Left renal cortex interstitium (tissue), 4 donors: Measurements from ENCODE around the gene ZNF668. TPM values are rescaled to one million over a fixed set of nuclear protein-coding genes. Genes with fewer than 3 reads are reported as not detected.
"Not testable (repeated sequence)": the region's sequence is repeated elsewhere in the genome, so short reads cannot be mapped to it uniquely, and the experiment has no call there.

Experiments used
- DNase-seq, 4 donors: peaks; one replicate each; pipeline ENCODE4 v3.0.0-alpha.2; 2013; ENCODE audit warnings: low read depth in 4 of 4, low spot score in 2 of 4, missing footprints in 1 of 4
- polyA plus RNA-seq, 4 donors: library from polyadenylated mRNA; unstranded; fragments of 120-200 nt; gene quantifications; one replicate each; pipeline ENCODE4 v1.2.1, GENCODE V29; 2013; ENCODE audit not compliant: insufficient read length in 4 of 4

ZNF668 gene
- polyA plus RNA-seq, 4 donors, result 4.1 to 7.2 (median 6.5) TPM

DNA sequence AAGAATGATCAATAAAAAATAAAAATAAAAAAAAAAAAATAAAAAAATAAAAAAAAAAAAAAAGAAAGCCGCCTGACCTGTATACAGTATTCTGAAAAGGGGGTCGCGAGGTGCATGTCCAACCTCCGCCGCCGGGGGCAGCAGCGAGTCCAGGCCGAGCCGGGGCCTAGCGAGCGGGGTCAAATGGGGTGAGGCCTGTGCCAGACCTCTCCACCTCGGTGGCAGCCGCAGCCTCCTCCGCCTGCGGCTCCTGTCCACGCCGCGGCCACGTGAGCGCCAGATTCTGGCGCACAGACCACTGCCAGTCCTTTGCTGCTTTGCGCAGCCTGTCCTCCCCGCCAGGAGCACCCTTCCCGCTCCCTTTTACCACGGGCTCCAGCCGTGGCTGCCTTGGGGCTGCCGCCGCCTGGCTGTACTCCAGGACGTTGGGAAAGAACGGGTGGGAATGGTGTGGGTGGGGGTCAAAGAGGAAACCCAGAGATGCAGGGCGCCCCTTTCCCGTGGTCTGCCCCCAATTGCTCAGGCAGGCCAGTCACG is 31.7 kb upstream of the ZNF668 start:
- DNase-seq, result no peak

DNA sequence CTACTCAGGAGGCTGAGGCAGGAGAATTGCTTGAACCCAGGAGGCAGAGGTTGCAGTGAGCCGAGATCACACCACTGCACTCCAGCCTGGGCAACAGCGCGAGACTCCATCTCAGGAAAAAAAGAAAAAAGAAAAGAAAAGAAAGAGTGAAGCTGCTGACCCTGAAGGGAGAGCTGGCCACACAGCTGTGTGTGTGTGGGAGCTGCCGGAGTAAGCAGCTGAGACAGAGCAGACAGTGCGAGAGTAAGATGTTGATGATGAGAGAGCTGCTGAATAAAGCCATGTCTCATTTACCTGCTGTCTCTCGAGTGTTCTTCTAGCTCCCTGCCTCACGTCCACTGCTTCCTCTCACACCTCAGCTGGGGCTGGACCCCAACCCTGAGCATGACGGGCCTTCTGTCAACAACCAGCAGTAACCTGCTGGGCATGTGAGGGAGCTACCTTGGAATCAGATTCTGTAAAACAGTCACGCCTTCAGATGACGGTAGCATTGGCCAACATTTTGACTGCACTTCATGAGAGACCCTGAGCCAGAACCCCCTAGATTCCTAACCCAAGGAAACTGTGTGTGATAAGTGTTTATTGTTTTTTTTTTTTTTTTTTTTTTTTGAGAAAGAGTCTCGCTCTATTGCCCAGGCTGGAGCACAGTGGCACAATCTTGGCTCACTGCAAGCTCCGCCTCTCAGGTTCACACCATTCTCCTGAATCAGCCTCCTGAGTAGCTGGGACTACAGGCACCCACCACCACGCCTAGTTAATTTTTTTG is 27.0 kb upstream of the ZNF668 start:
- DNase-seq, result not testable (repeated sequence)

DNA sequence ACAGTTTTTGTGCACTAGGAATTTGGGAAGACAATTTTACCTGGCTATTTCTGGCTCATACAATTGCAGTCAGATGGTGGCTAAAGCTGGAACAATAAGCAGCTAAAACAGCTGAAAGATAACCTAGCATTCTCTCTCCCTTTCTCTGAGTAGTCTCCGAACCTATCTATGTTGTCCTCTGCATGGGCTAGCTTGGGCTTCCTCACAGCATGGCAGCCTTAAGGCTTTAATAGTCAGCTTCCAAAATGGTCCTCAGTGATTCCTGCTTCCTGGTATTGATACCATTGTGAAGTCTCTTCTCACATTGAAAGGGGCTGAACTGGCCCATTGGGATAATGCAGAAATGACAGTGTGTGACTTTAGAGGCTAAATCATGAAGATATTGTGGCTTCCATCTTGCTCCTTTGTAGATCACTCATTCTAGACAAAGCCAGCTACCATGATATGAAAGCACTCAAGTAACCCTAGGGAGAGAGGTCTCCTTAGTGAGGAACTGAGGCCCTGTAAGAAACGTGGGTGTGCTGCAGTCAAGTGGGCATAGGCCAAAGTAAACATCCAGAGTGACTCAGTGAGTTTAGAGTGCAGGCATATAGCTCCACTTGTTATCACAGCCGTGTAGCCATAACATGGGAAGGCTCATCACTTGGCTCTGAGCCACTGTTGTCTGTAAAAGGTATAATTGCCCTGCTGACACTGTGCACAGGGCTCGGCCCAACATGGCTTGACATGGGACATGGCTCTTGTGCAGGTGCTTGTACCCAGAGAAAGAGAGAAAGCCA is 26.0 kb upstream of the ZNF668 start:
- no peak for DNase-seq

DNA sequence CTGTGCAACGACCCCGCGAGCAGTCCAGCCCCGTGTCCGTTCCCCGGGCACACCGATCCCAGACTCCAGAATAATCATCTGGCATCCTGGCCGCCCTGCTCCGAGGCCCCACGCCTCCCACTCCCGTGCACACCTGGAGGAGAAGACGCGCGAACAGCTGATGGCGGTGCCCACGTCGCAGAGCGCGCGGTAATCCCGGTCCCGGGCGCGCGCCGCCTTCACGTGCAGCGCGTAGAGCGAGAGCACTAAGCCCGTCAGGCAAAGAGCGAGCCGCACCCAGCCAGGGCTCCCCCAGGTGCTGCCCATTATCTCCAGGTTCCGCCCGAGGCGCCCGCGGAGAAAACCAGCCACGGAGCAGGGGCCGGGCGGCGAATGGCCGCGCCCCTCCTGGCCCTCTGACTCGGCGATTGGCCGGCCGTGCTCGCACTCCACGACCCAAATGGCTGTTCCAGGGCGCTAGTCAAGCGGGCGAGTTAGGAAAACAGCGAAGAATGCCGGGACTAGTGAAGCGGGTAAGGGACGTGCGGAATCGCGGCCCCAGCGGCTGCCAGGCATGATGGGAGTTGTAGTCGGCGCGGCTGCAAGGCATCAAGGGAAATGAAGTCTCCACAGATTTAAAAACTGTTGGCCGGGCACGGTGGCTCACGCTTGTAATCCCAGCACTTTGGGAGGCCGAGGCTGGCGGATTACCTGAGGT is 20.5 kb upstream of the ZNF668 start, which contains the start of gene VKORC1:
Gene VKORC1, minus strand, starts transcription at position 374 of the 697 bp plus-strand sequence. Its CDS starts 68 bp downstream, at position 306.
- peak in 3 of 4 donors; percentile 73 to 89 (median 82) for DNase-seq

DNA sequence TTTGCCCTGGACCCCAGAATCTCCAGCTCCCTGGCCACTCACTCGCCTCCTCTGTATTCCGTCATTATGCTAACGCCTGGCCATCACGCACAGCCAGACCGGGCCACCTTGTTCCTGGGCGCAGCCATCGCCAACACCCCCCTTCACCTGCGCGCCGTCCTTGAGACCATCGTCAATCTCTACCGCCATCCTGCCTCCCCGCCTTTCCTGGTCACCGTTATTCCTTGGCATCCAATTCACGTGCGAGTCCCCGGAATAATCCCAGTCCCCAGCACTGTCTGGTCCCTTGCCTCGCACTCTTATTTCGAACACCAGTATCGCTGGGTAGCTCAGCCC is 20.0 kb upstream of the ZNF668 start:
- no peak for DNase-seq

DNA sequence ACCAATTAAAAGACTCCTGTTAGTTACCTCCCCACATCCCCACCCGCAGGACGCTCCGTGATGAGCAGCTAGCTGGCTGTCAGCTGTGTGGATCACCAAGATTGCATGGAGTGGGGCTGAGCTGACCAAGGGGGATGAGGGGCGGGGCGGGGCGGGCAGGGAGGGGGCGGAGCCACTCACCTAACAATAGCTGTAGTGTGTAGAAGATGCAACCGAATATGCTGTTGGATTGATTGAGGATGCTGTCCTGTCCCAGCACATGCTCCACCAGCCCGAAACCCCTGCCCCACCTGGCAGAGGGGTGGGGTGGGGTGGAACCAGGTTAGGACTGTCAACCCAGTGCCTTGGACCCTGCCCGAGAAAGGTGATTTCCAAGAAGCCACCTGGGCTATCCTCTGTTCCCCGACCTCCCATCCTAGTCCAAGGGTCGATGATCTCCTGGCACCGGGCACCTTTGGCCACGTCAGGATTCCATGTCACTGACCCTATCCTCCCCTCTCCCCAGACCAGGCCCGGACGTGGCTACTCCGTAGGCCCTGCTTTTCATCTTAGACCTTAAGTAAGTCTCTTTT is 19.2 kb upstream of the ZNF668 start:
- no peak for DNase-seq

DNA sequence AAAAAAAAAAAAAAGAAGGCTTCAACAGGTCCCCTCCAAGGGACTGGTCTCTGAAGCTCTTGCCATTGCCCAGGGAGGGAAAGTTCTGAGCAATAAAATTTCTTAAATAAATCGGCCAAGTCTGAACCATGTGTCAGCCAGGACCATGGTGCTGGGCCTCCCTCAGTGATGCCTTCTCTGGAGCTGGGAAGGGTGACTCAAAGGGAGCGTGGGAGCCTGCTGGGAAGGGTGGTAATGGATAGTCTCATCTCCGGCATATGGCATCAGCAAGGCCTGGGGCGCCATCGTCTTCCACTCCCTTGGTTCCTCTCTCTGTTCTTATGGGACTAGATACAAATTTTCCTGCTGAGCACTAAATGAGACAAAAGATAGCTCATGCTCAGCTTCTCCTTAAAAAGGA is 18.3 kb upstream of the ZNF668 start:
- no peak for DNase-seq

DNA sequence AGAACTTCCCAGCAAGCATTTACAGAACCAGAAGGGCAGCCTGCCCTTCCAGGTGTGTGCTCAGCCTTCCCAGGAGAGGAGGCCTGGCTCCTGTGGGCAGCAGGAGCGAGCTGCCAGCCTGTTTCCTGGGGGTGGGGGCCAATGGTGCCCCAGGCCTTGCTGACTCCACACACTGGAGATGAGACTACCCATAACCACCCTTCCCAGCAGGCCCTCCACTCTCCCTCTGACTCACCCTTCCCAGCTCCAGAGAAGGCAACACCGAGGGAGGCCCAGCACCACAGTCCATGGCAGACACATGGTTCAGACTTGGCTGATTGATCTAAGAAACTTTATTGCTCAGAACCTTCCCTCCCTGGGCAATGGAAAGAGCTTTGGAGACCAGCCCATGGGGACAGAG is 16.5 kb upstream of the ZNF668 start:
- DNase-seq, result no peak

DNA sequence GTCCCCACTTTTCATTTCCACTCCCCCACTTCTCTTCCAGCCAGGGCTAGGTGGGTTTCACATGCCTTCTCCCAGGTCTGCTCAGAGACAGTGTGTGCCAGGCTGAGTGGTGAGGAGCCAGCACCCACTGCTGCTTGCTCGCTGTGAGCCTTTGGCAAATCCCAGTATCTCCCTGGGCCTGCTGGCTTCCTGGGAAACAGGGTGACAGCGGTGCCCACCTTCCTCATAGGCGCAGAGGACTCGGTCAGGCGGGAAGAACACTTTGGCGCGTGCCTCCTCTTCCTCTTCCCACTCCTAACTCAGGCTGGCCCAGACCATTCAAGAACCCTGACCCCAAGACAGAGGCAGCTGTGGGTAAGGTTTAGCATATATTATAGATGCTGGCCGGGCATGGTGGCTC is 15.2 kb upstream of the ZNF668 start:
- no peak for DNase-seq

DNA sequence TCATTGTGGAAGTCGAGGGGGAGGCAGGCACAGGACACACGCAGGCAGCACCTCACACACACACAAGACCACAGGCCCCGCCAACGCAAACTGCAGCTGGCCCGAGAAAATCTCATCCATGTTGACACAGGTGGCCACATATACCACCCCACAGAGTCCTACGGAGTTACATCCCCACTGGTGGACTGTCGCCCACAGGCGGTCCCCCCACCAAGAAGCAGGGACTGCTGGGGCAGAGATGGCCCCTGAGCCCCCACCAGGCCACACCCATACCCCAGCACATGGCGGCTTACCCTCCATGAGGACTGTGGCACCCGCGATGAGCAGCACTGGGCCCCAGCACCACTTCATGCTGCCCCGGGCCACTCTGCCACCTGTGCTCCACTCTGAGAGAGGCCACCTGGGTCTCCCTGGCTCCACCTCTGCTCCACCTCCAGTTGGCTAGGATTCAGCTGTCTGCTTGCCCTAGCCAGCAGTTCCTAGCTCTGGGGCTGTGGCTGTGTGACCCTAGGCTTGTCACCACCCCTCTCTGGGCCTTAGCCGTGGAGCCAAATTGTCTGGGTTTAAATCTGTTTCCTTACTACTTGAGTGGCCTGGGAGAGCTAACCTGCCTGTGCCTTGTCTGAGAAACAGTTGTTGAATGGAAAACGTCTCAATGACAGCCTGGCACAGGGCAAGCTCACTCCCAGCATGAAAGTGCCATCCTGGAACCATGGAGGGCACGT is 14.6 kb upstream of the ZNF668 start, which contains the start of gene PRSS53:
Gene PRSS53, minus strand, starts transcription at position 485 of the 725 bp plus-strand sequence. Its CDS starts 134 bp downstream, at position 351.
- no peak for DNase-seq

DNA sequence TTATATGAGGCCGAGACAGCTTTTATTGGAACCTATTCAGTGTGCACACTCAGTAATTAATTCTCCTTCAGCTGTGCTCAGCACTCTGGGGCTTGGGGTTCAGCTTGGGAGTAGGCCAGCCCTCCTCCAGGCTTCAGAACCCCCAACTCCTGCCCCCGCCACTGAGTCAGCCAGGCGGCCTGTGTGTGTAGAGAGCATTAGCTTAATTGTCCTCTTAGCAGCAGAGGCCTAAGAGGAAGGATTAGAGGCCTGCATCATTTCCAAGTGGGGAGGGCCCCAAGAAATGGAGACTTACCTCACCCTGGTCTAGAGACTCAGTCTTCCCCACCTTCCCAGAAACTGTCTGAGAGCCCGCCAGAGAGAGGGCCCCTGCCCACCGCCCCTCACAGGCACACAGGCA is 13.9 kb upstream of the ZNF668 start:
- no peak for DNase-seq

DNA sequence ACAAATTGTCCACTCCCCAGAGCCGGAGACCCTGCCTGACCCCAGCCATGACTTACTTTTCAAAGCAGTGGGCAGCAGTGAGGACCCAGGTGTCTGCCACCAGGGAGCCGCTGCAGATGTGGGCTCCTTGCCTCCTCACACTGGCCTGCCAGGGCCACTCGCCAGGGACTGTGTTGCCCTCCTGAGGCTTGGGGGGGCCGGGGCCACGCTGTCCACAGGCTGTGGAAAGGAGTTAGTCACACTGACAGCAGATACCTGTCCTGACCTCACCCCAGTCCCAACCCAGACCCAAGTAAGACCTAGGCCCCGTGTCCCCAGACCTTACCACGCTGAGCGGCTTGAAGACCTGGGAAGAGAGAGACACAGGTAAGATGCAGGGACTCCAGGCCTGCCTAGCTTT is 13.4 kb upstream of the ZNF668 start:
- no peak for DNase-seq

DNA sequence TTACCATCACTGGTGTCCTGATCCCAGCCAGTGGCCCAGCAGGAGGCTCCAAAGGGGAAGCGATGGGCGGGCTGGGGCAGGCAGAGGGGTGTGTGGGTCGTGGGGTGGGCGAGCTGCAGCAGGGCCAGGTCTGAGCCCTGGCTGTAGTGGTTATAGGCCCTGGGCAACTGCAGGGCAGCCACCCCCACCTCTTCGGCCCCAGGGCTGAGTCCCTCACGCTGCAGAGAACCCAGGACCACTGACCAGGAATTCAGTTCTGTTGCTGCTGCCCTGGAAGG is 12.5 kb upstream of the ZNF668 start:
- no peak for DNase-seq

DNA sequence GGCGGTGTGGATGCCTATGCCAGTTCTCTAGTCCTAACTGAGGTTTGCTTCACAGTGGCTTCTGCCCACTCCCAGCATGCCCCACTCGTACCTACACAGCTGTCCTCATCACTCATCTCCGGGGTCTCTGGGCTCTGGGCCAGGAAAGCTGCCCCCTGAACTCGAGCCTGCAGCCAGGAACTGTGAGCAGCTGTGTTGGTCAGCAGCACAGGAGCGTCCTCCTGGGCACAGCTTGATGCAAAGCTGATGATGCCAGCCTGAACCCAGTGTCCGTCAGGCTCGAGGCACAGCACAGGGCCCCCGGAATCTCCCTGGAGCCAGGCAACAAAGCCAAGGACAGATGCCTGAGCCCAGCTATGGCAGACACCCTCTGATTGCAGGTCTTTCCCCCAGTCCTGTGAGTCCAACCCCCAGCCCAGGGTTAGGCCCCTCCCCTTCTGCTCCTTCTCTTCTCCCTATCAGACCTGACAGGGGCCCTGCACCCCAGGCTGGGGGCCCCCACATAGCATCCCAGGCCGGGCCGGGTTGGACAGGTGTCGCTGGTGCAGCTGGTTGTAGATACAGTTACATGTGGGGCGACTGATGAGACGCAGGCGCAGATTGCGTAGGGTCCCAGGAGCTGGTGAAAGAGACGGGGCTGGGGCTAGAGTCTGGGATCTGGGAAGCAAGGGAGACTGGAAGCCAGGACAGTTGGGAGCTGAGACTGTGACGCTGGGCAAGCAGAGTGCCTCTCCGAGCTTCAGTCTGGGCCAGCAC is 12.0 kb upstream of the ZNF668 start:
- DNase-seq, result no peak

DNA sequence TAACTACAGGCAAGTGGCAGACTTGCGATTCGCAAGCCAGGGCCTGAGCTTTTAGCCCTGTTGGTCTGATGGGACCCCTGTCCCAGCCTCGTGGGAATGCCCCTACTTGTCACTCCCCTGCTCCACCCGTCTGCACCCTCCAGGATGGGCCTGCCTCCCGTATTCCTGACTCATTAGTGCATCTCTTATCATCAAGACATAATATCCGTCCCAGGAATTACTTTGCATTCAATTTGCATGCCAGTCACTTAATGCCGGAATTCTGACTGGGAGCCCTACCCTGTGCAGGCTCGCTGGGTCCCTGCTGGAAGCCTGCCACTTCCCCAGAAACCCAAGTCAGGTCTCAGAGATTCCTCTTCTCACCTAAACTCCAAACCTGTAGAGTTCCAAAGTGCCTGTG is 11.4 kb upstream of the ZNF668 start:
- no peak for DNase-seq

DNA sequence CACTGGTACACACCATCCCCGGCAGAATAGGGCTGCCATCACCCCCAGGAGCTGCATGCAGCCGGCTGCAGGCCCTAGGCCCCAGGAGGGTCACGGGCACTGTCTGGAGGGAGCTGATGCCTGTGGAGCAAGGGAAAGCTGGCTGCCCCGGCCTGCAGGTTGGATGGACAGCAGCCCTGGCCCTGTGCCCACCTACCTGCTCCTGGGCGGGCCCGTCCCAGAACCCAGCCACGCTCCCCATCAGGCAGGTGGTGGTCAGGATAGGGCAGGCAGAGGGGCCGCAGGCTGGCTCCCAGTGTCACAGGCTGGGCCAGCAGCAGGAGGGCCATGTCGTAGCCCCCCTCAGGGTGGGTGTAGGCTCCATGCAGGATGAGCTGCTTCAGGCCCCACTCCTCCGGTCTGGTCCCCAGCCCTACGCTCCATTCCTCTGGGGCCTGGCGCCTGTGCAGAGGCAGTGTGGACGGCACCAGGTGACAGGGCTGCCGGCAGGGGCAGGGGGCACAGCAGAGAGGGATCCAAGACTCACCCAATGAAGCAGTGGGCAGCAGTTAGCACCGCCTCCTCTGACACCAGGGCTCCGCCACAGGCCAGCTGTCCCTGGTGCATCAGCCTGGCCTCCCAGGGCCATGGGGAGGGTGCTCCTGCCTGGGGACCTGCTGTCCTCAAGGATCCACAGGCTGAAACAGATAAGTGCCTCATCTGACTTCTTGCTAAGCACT is 10.7 kb upstream of the ZNF668 start:
- DNase-seq, result no peak

DNA sequence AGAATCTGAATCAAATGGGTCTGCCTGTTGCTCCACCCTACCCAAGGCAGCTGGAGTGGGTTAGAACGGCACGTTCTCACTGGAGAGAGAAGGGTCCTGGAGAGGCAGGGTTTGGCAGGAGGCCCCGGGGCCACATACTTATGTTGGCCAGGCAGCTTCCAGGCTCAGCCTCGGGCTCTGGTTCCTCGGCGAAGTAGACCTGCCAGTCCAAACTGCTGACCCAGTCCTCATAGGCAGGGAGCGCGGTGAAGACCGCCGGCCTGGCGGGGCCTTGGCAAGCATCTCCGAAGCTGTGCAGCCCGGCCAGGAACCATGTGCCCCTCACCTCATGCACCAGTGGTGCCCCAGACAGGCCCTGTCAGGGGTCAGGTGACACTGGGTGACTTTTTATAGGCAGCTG is 9.9 kb upstream of the ZNF668 start:
- DNase-seq, result no peak

DNA sequence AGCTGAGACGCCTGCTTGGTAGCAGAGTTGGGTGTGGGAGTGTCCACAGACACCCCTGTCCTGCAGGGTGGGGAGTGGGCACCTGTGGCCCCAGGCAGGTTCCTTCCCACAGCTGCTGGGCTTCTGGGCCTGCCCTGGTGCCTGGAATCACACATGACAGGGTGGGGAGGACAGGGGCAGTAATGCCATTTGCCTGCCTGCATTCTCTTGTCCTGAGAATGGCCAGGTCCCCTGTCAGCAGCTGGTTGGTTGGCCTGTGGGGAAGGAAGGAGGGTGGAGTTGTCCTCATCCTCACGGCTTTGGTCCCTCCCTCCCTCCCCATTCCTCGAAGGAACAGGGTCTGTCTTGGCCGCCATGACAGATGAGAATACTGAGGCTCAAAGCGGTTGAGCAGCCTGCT is 9.5 kb upstream of the ZNF668 start:
- no peak for DNase-seq

DNA sequence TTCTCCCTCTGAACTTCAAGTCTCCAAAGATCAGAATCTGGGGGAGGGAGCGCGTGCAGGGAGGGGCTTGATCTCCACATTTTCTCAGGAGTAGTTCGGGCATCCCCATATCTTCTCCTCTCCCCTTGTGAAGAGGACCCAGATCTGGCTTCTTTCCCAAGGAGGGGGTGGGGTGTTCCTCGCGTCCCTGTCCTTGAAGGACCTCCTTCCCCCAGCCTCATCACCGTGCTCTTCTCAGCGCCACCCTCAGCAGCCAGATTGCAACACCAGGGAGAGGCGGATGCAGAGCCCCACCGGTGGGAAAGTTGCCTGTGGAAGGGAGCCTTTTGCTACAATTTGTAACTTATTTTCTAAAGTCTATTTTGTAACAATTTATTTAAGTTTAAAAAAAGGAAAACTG is 9.0 kb upstream of the ZNF668 start:
- DNase-seq, result no peak
